Lung microvascular endothelial cell (primary cell): ENCODE measurements around the gene NPRL2. TPM values are rescaled to one million over a fixed set of nuclear protein-coding genes. Genes with fewer than 3 reads are reported as not detected.
"Not testable (repeated sequence)": the region's sequence is repeated elsewhere in the genome, so short reads cannot be mapped to it uniquely, and the experiment has no call there.

Source experiments
- DNase-seq, 2 donors: peaks; one replicate each; pipeline versions ENCODE4 v3.0.0 to v3.0.0-alpha.2; 2010; ENCODE audit warnings: low read depth in 2 of 2
- total RNA-seq: library from RNA; depleted of rRNA; stranded (reverse); fragments of >200 nt; gene quantifications from 2 replicates; pipeline ENCODE4 v1.2.1, GENCODE V29; 2014

NPRL2 gene
- total RNA-seq, 1 donor from 2014 or later: 17.3 TPM

GRCh38 chr3:50314816-50315215 lies 35.8 kb downstream of the NPRL2 start:
- DNase-seq: no peak

DNA sequence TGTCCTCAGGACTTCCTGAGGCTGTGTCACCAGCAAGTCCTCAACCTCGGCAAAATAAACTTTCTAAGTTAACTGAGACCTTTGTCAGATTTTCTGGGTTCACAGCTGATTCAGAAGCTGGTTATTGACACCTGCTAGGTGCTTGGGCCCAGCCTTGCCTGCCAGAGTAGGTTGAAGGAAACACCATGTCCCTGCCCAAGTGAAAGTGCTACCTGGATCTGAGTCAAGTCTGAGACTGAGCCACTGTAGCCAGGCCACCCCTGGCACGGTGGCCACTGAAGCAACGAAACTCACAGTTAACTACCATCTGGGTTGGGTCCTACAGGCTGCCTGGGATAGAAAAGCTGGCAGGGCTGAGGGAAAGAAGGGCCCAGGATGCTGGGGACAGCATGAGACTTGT lies 36.2 kb downstream of the NPRL2 start:
- DNase-seq: no peak

GRCh38 chr3:50312041-50312440 lies 38.5 kb downstream of the NPRL2 start:
- DNase-seq: not testable (repeated sequence)

GRCh38 chr3:50304601-50305000 lies 46.0 kb downstream of the NPRL2 start:
- no peak for DNase-seq

DNA sequence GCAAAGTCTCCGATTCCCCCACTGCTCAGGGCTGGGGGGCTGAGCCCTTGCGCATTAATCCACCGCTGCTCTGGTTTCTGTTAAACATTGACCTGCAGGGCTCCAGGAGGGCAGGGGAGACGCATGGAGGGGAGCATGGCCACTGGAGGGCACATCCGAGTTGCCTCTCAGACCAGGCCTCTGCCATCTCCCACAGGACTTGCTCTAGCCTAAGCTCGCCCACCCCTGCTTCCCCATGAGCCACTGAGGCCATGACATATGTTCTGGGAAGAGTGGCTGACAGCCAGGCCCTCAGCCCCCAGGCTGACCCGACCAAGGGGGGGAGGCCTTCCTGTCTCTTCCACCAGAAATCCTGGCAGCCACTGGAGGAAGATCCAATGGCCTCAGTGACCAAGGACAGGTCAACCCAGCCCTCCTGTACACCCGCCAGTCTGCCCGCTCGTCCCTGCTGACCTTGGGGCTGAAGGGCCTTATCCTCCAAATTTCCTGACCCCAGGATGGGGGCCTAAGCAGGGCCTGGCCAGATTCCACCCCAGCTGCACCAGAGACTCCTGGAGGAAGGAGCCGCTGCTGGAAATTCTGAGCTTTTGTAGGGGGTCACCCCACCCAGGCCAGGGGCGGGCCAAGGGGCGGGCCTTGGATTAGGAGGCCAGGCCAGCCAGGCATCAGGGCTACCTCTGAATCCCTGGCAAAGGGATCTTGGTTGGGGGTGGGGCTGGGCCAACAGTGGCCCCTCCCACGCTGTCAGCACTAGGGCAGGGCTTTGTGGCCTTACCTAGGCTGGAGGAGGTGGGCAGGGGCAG lies 47.4 kb downstream of the NPRL2 start, which contains the start of gene HYAL1:
Gene HYAL1, minus strand, starts transcription at position 562 of the 803 bp plus-strand sequence. CDS start 618 bp downstream, outside the sequence.
- DNase-seq: peak; percentile 41 to 71

DNA sequence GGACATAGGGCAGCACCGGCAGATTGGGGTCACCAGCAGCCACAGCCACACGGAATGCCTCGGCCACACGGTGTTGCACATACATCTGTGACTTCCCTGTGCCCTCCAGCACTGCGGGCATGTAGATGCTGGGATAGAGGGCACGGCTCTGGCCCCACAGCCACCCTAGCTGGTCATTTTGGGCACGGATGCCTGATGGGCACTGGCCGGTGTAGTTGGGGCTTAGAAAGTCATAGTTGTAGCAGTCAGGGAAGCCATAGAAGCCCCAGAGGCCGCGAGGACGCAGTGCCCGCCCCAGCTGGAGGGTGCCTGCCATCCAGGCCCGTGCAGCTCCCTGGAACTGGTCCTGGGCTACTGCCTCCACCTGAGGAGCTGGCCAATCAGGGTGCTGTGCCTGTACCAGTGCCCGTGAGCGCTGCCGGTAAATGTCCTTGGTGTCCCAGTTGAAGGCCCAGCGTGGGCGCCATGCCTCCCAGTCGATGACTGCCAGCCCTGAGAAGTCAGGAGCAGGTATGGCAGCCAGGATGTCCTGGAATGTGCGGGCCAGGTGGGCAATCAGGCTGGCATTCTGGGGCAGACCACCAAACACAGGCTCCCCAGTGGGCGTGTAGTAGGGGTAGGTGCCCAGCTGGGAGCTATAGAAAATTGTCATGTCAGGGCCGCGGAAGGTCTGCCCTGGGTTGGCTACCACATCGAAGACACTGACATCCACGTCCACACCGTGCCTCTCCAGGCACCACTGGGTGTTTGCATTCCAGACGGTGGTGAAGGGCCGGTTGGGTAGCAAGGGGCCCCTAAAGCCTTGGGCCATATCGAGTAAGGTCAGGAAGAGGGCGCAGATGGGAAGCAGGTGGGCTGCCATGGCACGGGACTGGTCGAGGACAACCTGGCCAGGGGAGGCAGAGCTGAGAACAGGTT lies 48.2 kb downstream of the NPRL2 start:
- DNase-seq: no peak

DNA sequence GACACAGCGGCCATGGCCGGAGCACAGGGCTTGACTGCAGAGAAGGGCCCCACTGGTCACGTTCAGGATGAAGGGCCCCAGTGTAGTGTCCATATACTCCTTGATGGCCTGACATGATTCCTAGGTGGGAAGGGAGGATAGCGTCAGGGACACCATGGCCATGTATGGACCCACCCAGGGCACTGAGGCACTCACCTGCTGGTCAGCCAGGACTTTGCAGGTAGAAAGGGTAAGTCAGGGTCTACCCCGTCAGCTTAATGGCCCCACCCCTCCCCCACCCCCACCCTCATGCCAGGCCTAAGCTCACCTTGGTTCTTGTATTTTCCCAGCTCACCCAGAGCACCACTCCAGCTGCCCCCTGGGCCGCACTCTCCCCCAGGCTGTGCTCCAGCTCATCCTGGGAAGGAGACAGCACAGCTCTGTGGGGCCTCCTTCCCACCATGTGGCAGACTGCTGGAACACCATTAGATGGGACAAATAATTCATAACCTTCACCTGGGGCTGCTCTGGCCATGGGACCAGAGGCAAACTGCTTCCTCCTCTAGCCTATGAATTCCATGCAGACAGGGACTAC lies 49.8 kb downstream of the NPRL2 start:
- DNase-seq: no peak

- DNase-seq: peak; percentile 48 to 73
Observed at GRCh38 chr3:50299929-50300680, 50.5 kb downstream of the NPRL2 start.

DNA sequence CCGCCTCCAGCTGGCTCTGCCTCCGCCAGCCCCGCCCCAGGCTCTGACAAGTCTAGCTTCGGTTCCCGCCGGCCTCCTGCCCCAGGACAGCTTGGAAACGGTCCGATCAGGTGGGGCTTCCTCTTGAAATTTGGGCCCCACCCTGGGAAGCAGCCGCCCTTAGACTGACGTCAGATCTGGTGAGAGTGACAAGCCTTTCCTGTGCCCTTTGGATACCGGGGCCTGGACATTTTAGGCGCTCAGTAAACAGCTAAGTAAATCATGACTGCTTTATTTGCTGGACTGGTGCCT lies 51.0 kb downstream of the NPRL2 start:
- DNase-seq: no peak

DNA sequence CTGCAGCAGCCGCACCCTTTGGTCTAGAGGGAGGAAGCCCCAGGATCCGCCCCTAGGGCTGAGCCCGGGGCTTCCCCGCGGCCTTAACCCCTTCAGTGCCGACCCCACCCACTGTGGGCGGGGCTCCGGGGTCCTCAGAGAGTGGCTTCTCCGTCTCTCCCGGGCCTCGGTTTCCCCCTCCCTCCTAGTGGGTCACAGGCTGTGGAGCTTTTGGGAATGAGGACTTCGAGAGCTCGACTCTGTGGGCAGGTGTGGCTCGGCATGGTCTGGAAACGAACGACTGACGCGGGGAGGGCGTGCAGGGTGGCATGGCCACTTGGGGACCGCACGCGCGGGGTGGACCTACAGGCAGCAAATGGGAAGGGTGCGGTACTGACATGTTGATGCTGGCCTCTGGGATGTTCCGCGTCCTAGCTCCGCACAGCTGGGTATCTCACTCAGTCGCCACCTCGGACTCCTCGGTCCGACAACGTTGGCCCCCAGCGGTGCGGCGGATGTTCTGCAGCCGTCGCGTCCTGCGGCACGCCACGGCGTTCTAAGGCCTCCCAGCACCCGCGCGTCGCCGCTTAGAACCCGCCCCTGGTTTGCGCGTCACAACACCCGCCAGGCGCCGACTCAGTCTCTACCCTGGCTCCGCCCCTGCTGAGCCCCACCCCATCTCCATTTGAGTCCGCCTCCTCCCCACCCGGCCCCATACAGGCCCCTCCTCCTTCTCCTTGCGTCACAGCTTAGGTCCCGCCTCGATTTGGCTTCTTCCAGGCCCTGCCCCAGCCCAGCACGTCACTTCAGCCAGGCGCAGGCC lies 51.5 kb downstream of the NPRL2 start, which contains the start of the genes HYAL3 and NAA80:
Gene HYAL3, minus strand, starts transcription at position 570 of the 802 bp plus-strand sequence. CDS start 3,803 bp downstream, outside the sequence.
Gene NAA80, minus strand, starts transcription at position 570 of the 802 bp plus-strand sequence. CDS start 1,942 bp downstream, outside the sequence.
- peak; percentile 100 for DNase-seq

DNA sequence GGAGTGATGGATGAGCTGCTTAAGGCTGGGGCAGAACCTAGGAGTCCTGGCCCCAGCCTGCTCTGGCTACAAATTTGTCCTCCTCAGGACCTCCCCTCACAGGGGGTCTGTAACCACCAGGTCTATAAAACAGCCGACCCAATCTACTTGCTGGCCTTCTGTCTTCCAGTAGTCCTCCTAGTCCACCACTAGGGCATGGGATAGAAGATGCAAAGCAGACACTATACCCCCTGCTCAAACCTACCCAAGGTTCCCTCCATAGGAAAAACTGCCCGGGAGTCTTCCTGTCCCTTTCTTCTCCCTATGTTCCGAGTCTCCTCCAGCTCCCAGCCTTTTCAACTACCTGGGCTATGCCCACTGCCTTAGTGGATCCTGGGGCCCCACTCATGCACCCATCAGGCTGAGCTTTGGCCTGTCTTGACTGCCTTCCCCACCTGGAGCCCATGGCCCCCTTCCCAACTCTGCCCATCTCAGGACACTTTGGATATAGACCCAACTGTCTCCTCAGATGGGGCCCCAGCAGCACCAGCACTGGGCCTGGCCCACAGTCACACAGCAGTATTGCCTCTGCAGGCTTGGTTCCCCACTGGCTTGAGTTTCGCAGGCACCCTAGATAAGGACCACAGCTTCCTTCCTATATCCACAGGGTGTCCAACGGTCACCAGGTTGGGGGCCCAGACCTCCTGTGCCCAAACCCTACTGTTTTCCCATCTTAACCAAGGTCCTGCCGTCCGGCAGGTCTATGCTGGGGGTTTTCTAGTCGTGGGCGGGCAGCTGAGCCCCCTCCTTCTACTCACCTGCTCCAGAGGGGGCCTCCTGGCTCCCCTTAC lies 52.5 kb downstream of the NPRL2 start:
- DNase-seq: no peak

DNA sequence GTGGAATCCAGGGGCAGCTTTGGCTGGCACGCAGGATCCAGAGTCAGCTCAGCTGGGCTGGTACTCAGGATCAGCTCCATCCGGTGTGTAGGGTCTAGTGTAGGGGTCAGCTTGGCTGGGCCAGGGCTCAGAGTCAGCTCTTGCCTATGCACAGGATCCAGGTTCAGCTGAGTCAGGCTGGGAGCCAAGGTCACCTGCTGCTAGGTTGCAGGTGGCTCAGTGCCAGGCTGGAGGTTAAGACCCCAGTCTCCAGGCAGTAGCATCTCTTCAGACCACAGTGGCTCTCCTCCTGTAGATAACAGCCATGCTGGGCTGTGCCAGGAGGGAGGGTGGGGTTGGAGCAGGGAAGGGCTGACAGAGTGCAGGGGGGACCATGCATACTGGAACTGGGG lies 53.2 kb downstream of the NPRL2 start:
- DNase-seq: no peak

Other genes starting within 250 kb of the NPRL2 start
- 8.3 and 16.1 TPM in 2 replicates for gene SEMA3F, start 195.5 kb downstream of the NPRL2 start, total RNA-seq
- gene GNAT1, start 159.2 kb downstream of the NPRL2 start, total RNA-seq: not detected in 2 replicates
- under 0.01 TPM in 1 of 2 replicates, not detected in the other for gene SLC38A3, start 145.5 kb downstream of the NPRL2 start, total RNA-seq
- 415 and 488 TPM in 2 replicates for gene GNAI2, start 114.6 kb downstream of the NPRL2 start, total RNA-seq
- gene SEMA3B, start 81.6 kb downstream of the NPRL2 start, total RNA-seq: 0.44 and 0.60 TPM in 2 replicates
- gene LSMEM2, start 71.7 kb downstream of the NPRL2 start, total RNA-seq: not detected in 2 replicates
- gene IFRD2, start 58.3 kb downstream of the NPRL2 start, total RNA-seq: 78.7 and 104 TPM in 2 replicates
- 12.9 and 26.2 TPM in 2 replicates for gene HYAL3, start 51.4 kb downstream of the NPRL2 start, total RNA-seq
- 3.1 and 3.6 TPM in 2 replicates for gene NAA80, start 51.4 kb downstream of the NPRL2 start, total RNA-seq
- 3.1 and 5.8 TPM in 2 replicates for gene HYAL1, start 47.2 kb downstream of the NPRL2 start, total RNA-seq
- gene HYAL2, start 28.0 kb downstream of the NPRL2 start, total RNA-seq: 404 and 600 TPM in 2 replicates
- gene TUSC2, start 22.6 kb downstream of the NPRL2 start, total RNA-seq: 21.4 and 22.8 TPM in 2 replicates
- 12.0 and 20.6 TPM in 2 replicates for gene RASSF1, start 9.9 kb downstream of the NPRL2 start, total RNA-seq
- 0.20 and 0.22 TPM in 2 replicates for gene ZMYND10, start 5.0 kb downstream of the NPRL2 start, total RNA-seq
- 15.5 and 21.6 TPM in 2 replicates for gene CYB561D2, start 87 bp upstream of the NPRL2 start, total RNA-seq
- 27.7 and 44.4 TPM in 2 replicates for gene TMEM115, start 8.7 kb upstream of the NPRL2 start, total RNA-seq
- gene CACNA2D2, start 152.9 kb upstream of the NPRL2 start, total RNA-seq: under 0.01 TPM in 1 of 2 replicates, not detected in the other
- gene C3orf18, start 217.0 kb upstream of the NPRL2 start, total RNA-seq: 0.87 and 1.4 TPM in 2 replicates
- 2.6 and 2.8 TPM in 2 replicates for gene HEMK1, start 218.7 kb upstream of the NPRL2 start, total RNA-seq